GM18870 (cell line): Measurements from ENCODE around the gene PLCB3.

Experiments
- ATAC-seq: cut with Tn5 transposase; IDR thresholded peaks from one replicate; pipeline ENCODE4 v1.9.1; 2021; ENCODE audit warnings: moderate library complexity; ENCODE audit not compliant: unreplicated experiment

Gene PLCB3

GRCh38 chr11:64317961-64318765 lies 66.8 kb downstream of the PLCB3 start, which contains the start of gene PRDX5:
TSS of gene PRDX5 (plus strand) at chr11:64318121. CDS start at chr11:64318216, 95 bp downstream.
- peak; percentile 46 for ATAC-seq
